GM12891 (cell line): ENCODE measurements around the gene ZRANB3.

Experiments
- DNase-seq: peaks from one replicate; pipeline ENCODE4 v3.0.0; 2011; ENCODE audit warnings: low spot score; ENCODE audit not compliant: insufficient read length
- FAIRE-seq: peaks from 2 replicates; lab custom pipeline; 2011; peaks lifted over from hg19 to GRCh38; lab: Jason Lieb, UNC
- PAX5 ChIP-seq: IDR thresholded peaks from 2 replicates; pipeline ENCODE4 v1.6.1; 2011; ENCODE audit warnings: low read length, moderate library complexity, mild to moderate bottlenecking; ENCODE audit not compliant: insufficient read depth, severe bottlenecking
- POLR2A ChIP-seq: IDR thresholded peaks from 2 replicates; pipeline ENCODE4 v1.6.1; 2011; ENCODE audit warnings: low read depth, low read length, control low read depth
- POLR2AphosphoS5 ChIP-seq: IDR thresholded peaks from 2 replicates; pipeline ENCODE4 v1.6.1; 2011; ENCODE audit warnings: low read depth, low read length, control low read depth
- POU2F2 ChIP-seq: IDR thresholded peaks from 2 replicates; pipeline ENCODE4 v1.6.1; 2011; ENCODE audit warnings: low read depth, mild to moderate bottlenecking, control low read depth, low read length, moderate library complexity
- SPI1 ChIP-seq: IDR thresholded peaks from 2 replicates; pipeline ENCODE4 v1.6.1; 2011; ENCODE audit warnings: low read depth, low read length, control low read depth
- TAF1 ChIP-seq: IDR thresholded peaks from 2 replicates; pipeline ENCODE4 v1.6.1; 2011; ENCODE audit warnings: low read depth, low read length, control low read depth

Gene ZRANB3

GRCh38 chr2:135257383-135258090, 273.5 kb downstream of the ZRANB3 start:
- TF ChIP-seq TAF1 = no peak
- TF ChIP-seq POU2F2 = no peak
- no peak for TF ChIP-seq POLR2A
- TF ChIP-seq POLR2AphosphoS5 = no peak
- FAIRE-seq = no peak
- DNase-seq = no peak

GRCh38 chr2:135256531-135257260, 274.3 kb downstream of the ZRANB3 start:
- TF ChIP-seq POLR2A = no peak
- no peak for TF ChIP-seq POU2F2
- no peak for TF ChIP-seq PAX5
- no peak for TF ChIP-seq POLR2AphosphoS5
- DNase-seq = no peak
- no peak for FAIRE-seq

GRCh38 chr2:135255208-135255607, 275.8 kb downstream of the ZRANB3 start:
- FAIRE-seq (no peak), DNase-seq (no peak)
- TF ChIP-seq POLR2A = no peak
- no peak for TF ChIP-seq TAF1
- no peak for TF ChIP-seq POU2F2
- no peak for TF ChIP-seq PAX5
- no peak for TF ChIP-seq POLR2AphosphoS5
- TF ChIP-seq SPI1 = no peak

- no peak for FAIRE-seq
Measured at GRCh38 chr2:135252805-135253458, 278.1 kb downstream of the ZRANB3 start.

GRCh38 chr2:135248611-135249010, 282.4 kb downstream of the ZRANB3 start:
- TF ChIP-seq SPI1 (no peak), PAX5 (no peak), POLR2AphosphoS5 (no peak), TAF1 (no peak), POU2F2 (no peak), POLR2A (no peak)
- FAIRE-seq = no peak
- DNase-seq = no peak

More at GRCh38 chr2:135252805-135253458, 278.1 kb downstream of the ZRANB3 start:
- no peak for DNase-seq
- TF ChIP-seq POU2F2 = no peak
- TF ChIP-seq POLR2AphosphoS5 = no peak
- TF ChIP-seq SPI1 = no peak
- no peak for TF ChIP-seq TAF1
- no peak for TF ChIP-seq PAX5
- TF ChIP-seq POLR2A = no peak

- no peak for DNase-seq
- no peak for TF ChIP-seq TAF1
- TF ChIP-seq POU2F2 = no peak
- no peak for TF ChIP-seq PAX5
- TF ChIP-seq SPI1 = no peak
- TF ChIP-seq POLR2AphosphoS5 = no peak
- TF ChIP-seq POLR2A = no peak
- FAIRE-seq = no peak
Measured at GRCh38 chr2:135246711-135247270, 284.2 kb downstream of the ZRANB3 start.

GRCh38 chr2:135245071-135245470, 285.9 kb downstream of the ZRANB3 start:
- FAIRE-seq (no peak), DNase-seq (no peak)
- TF ChIP-seq SPI1 (no peak), POLR2A (no peak), PAX5 (no peak), TAF1 (no peak), POU2F2 (no peak), POLR2AphosphoS5 (no peak)

GRCh38 chr2:135238651-135239050, 292.4 kb downstream of the ZRANB3 start:
- FAIRE-seq (no peak), DNase-seq (no peak)
- TF ChIP-seq POU2F2 = no peak
- TF ChIP-seq POLR2AphosphoS5 = no peak
- no peak for TF ChIP-seq POLR2A

GRCh38 chr2:135230150-135230549, 300.9 kb downstream of the ZRANB3 start:
- TF ChIP-seq PAX5 (no peak), POU2F2 (no peak), SPI1 (no peak), POLR2AphosphoS5 (no peak), TAF1 (no peak)
- DNase-seq (no peak), FAIRE-seq (no peak)
